ENCODE measurements around the gene WSB1. TPM values are rescaled to one million over a fixed set of nuclear protein-coding genes. Genes with fewer than 3 reads are reported as not detected.

The WSB1 gene
- total and polyA plus RNA-seq, 8 donors, result 15.7 to 531 (median 113) TPM

GRCh38 chr17:27345141-27345904 is 51.4 kb downstream of the WSB1 start:
- H3K9me3 ChIP-seq, result no peaks in the 10 kb centered on the region
- WGBS, 5 donors, result 32 to 52% (median 38%) methylated on average over 17 of the region's 17 CpGs
- peaks cover 4 to 40% (median 15%) of the 10 kb centered on the region in 4 donors for H3K4me1 ChIP-seq
- no peak overlapping the region for H3K4me3 ChIP-seq
- peak overlapping the region in 3 of 5 donors; percentile 12 to 52 (median 29) for H3K27ac ChIP-seq
- intact Hi-C loops (cut with DNase I; ENCODE audit: low total_unique reads), result no loop called here
- no peaks in the 10 kb centered on the region for H3K36me3 ChIP-seq
- TF ChIP-seq POLR2A (IDR thresholded peaks at IDR 0.05) (peak in 1 of 4 donors; percentile 30), CTCF (IDR thresholded peaks at IDR 0.05) (no peak)
- DNase-seq, result peak in 1 of 2 donors; percentile 93
- H3K27me3 ChIP-seq, result no peaks in the 10 kb centered on the region

- Histone ChIP-seq H3K27ac (no peak overlapping the region), H3K4me1 (peaks cover 4 to 30% (median 10%) of the 10 kb centered on the region in 4 donors), H3K36me3 (no peaks in the 10 kb centered on the region), H3K4me3 (no peak overlapping the region), H3K27me3 (no peaks in the 10 kb centered on the region), H3K9me3 (no peaks in the 10 kb centered on the region)
- no peak for TF ChIP-seq EP300 (IDR thresholded peaks at IDR 0.05)
- no peak for DNase-seq
- intact Hi-C loops (cut with DNase I; ENCODE audit: low total_unique reads), result no loop called here
- WGBS, 5 donors, result 83 to 89% (median 86%) methylated on average over 8 of the region's 8 CpGs
These were observed 52.5 kb downstream of the WSB1 start for GRCh38 chr17:27346228-27346899.

- Histone ChIP-seq H3K36me3 (no peaks in the 10 kb centered on the region), H3K9me3 (no peaks in the 10 kb centered on the region), H3K27me3 (no peaks in the 10 kb centered on the region), H3K4me3 (no peak overlapping the region), H3K27ac (peak overlapping the region in 1 of 5 donors; percentile 87), H3K4me1 (peaks cover 11 to 36% (median 14%) of the 10 kb centered on the region in 4 donors)
- no peak for TF ChIP-seq EP300 (IDR thresholded peaks at IDR 0.05)
- no peak for TF ChIP-seq CTCF (IDR thresholded peaks at IDR 0.05)
- no peak for TF ChIP-seq POLR2A (IDR thresholded peaks at IDR 0.05)
- no peak for TF ChIP-seq POLR2AphosphoS5 (IDR thresholded peaks at IDR 0.05)
- DNase-seq, result no peak
- intact Hi-C loops (cut with DNase I; ENCODE audit: low total_unique reads), result no loop called here
- WGBS, 5 donors, result 64 to 86% (median 78%) methylated on average over 2 of the region's 2 CpGs
These were observed 54.3 kb downstream of the WSB1 start for GRCh38 chr17:27348196-27348595.

- Histone ChIP-seq H3K36me3 (no peaks in the 10 kb centered on the region), H3K4me1 (peaks cover 17 to 37% (median 26%) of the 10 kb centered on the region in 4 donors), H3K27me3 (no peaks in the 10 kb centered on the region), H3K9me3 (no peaks in the 10 kb centered on the region), H3K4me3 (peak overlapping the region; percentile 41 to 54 (median 45)), H3K27ac (peak overlapping the region; percentile 81 to 93 (median 87))
- no peak for DNase-seq
- intact Hi-C loops (cut with DNase I; ENCODE audit: low total_unique reads), result no loop called here
- no peak for TF ChIP-seq EP300 (IDR thresholded peaks at IDR 0.05)
- TF ChIP-seq POLR2AphosphoS5 (IDR thresholded peaks at IDR 0.05), result no peak
- no peak for TF ChIP-seq CTCF (IDR thresholded peaks at IDR 0.05)
- no peak for TF ChIP-seq POLR2A (IDR thresholded peaks at IDR 0.05)
- WGBS, 5 donors, result 59 to 90% (median 64%) methylated on average over 14 to 34 of the region's 34 CpGs
These were observed 55.7 kb downstream of the WSB1 start for GRCh38 chr17:27349540-27350021.

Measured in stomach (tissue), 9 donors.